Endodermal cell (in vitro differentiated cells): ENCODE results near the gene ASB1. TPM values are rescaled to one million over a fixed set of nuclear protein-coding genes. Genes with fewer than 3 reads are reported as not detected.

Experiments used
- DNase-seq: peaks from one replicate; pipeline ENCODE4 v3.0.0-alpha.2; 2017
- H3K27ac ChIP-seq: 2 replicates; pipeline ENCODE4 v1.5.1; 2013; ENCODE audit warnings: mild to moderate bottlenecking, low read depth, low read length, moderate library complexity
- H3K27me3 ChIP-seq: 2 replicates; pipeline ENCODE4 v1.6.1; 2013; ENCODE audit warnings: mild to moderate bottlenecking, low read length, moderate library complexity; ENCODE audit not compliant: insufficient read depth, control insufficient read depth, poor library complexity, severe bottlenecking
- H3K36me3 ChIP-seq: 2 replicates; pipeline ENCODE4 v1.7.0; 2013; ENCODE audit warnings: mild to moderate bottlenecking, low read length, moderate library complexity; ENCODE audit not compliant: control insufficient read depth, insufficient read depth
- H3K4me1 ChIP-seq: one replicate; pipeline ENCODE4 v1.7.0; 2013; ENCODE audit warnings: low read length; ENCODE audit not compliant: control insufficient read depth, insufficient read depth
- H3K4me3 ChIP-seq: 2 replicates; pipeline ENCODE4 v1.5.1; 2013; ENCODE audit warnings: mild to moderate bottlenecking, low read length, moderate library complexity
- H3K9ac ChIP-seq: 2 replicates; pipeline ENCODE4 v1.6.1; 2013; ENCODE audit warnings: mild to moderate bottlenecking, low read length, moderate library complexity; ENCODE audit not compliant: poor library complexity, severe bottlenecking; ENCODE audit errors: extremely low read depth
- H3K9me3 ChIP-seq: 2 replicates; pipeline ENCODE4 v1.6.1; 2013; ENCODE audit warnings: mild to moderate bottlenecking, low read length, moderate library complexity; ENCODE audit not compliant: control insufficient read depth
- H3K27ac Mint-ChIP-seq: 2 replicates; pipeline ENCODE4 v1.8.0; 2020; ENCODE audit warnings: mixed read lengths
- H3K27me3 Mint-ChIP-seq: 2 replicates; pipeline ENCODE4 v1.8.0; 2021; ENCODE audit warnings: mild to moderate bottlenecking, mixed read lengths; ENCODE audit not compliant: insufficient read depth
- H3K36me3 Mint-ChIP-seq: 2 replicates; pipeline ENCODE4 v1.8.0; 2020; ENCODE audit warnings: low read depth, mixed read lengths
- H3K4me1 Mint-ChIP-seq: 2 replicates; pipeline ENCODE4 v1.8.0; 2020; ENCODE audit warnings: mixed read lengths
- H3K4me3 Mint-ChIP-seq: 2 replicates; pipeline ENCODE4 v1.8.0; 2020; ENCODE audit warnings: mild to moderate bottlenecking, moderate library complexity, mixed read lengths
- H3K9me3 Mint-ChIP-seq: 2 replicates; pipeline ENCODE4 v1.8.0; 2020; ENCODE audit warnings: mild to moderate bottlenecking, mixed read lengths
- WGBS, 2 experiments: methylation state at CpG; one replicate each; pipeline versions ENCODE4 v1.1.5 to v1.1.7; 2013; ENCODE audit warnings: missing lambda C conversion rate in 2 of 2, mixed read lengths in 1 of 2; ENCODE audit not compliant: insufficient coverage in 1 of 2, insufficient read length in 1 of 2; 5-methylcytosine and 5-hydroxymethylcytosine counted together
- total RNA-seq, 2 donors: library from RNA; stranded (reverse); fragmentation: NEBNext Ultra II Directional in 1 of 2; extraction: Animal tissue kit (Norgen Biotek cat#: 25700) in 1 of 2; gene quantifications; 2 replicates in 1 of 2; 3 replicates in 1 of 2; pipeline ENCODE4 v1.2.1, GENCODE V29; 2021
- TF ChIP-seq, protein P1 (sequence below): fragments of 200-600 bp; sonication (generic); conservative IDR thresholded peaks from 2 replicates; pipeline ENCODE4 v1.5.0; 2021; ENCODE audit warnings: antibody characterized with exemption, mild to moderate bottlenecking

Gene ASB1
- total RNA-seq, 2 donors from 2014 or later, result 39.0 to 39.6 TPM

DNA sequence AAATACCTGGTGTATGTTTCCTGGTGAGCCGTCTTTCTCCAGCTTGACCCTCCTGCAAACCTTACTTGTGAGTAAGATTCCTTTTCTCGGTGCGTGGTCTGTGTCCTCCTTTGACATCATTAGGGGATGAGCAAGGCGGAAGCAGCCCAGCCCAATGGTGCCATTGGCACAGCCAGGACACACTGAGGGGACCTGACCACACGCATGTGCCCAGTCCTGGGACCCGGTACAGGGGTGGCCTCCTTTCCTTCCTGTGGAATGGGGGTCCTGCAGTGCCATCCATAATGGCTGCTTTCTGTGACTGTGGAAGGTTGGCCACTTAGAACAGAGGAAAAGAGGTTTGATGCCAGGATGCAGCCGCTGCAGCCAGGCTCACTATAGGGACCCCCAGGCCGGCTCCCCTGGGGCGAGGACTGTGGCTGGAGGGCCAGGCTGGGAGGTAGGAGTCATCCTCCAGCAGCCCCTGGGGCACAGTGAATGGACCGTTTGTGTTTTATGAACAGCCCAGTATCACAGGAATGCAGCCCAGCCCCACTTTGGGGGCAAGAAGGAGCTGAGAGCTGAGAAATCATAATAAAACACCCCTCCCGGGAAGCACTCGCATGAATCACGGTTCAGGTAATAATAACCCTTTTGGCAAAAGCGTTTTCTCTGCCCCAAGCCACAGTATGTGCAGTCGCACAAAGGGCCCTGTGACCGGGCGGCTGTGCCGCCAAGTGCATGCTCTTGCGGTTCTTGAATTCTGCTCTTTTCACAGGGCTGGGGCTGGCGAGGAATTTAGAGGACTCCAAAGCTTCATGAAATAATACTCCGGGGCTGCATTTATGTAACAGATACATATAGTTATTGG lies 73.2 kb downstream of the ASB1 start:
- H3K4me3 ChIP-seq, result no peak overlapping the region
- no peaks in the 10 kb centered on the region for H3K4me1 ChIP-seq
- 93 to 96% methylated on average over 7 to 21 of the region's 21 CpGs for WGBS, 2 experiments
- no peak overlapping the region for H3K27ac ChIP-seq
- Mint-ChIP-seq H3K9me3 (no peaks in the 10 kb centered on the region), H3K4me1 (no peaks in the 10 kb centered on the region), H3K27ac (no peak overlapping the region), H3K4me3 (no peak overlapping the region), H3K27me3 (no peaks in the 10 kb centered on the region), H3K36me3 (no peaks in the 10 kb centered on the region)
- TF ChIP-seq, protein P1, sequence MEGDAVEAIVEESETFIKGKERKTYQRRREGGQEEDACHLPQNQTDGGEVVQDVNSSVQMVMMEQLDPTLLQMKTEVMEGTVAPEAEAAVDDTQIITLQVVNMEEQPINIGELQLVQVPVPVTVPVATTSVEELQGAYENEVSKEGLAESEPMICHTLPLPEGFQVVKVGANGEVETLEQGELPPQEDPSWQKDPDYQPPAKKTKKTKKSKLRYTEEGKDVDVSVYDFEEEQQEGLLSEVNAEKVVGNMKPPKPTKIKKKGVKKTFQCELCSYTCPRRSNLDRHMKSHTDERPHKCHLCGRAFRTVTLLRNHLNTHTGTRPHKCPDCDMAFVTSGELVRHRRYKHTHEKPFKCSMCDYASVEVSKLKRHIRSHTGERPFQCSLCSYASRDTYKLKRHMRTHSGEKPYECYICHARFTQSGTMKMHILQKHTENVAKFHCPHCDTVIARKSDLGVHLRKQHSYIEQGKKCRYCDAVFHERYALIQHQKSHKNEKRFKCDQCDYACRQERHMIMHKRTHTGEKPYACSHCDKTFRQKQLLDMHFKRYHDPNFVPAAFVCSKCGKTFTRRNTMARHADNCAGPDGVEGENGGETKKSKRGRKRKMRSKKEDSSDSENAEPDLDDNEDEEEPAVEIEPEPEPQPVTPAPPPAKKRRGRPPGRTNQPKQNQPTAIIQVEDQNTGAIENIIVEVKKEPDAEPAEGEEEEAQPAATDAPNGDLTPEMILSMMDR, result no peak
- no peaks in the 10 kb centered on the region for H3K27me3 ChIP-seq
- H3K9me3 ChIP-seq, result no peaks in the 10 kb centered on the region
- no peak for DNase-seq
- no peak overlapping the region for H3K9ac ChIP-seq
- no peaks in the 10 kb centered on the region for H3K36me3 ChIP-seq

DNA sequence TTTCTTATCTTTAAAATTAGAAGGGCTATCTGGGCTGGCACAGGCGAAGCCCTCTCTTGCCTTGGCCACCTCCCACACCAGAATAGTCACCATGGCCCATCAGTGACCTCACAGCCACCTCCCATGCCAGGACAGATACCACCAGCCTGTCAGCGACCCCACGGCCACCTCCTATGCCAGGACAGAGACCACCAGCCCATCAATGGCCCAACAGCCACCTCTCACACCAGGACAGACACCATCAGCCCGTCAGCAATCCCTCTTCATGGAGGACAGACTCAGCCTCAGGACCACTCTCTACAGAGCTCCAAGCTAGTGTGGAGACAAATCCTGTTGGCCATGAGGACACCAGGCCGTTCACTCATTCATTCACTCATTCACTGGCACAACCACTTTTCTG lies 74.6 kb downstream of the ASB1 start:
- H3K27ac ChIP-seq, result no peak overlapping the region
- H3K9ac ChIP-seq, result no peak overlapping the region
- H3K36me3 ChIP-seq, result no peaks in the 10 kb centered on the region
- H3K9me3 ChIP-seq, result no peaks in the 10 kb centered on the region
- H3K27ac Mint-ChIP-seq, result no peak overlapping the region
- no peaks in the 10 kb centered on the region for H3K27me3 Mint-ChIP-seq
- WGBS, 2 experiments, result 84 to 89% methylated on average over 5 of the region's 5 CpGs
- no peaks in the 10 kb centered on the region for H3K36me3 Mint-ChIP-seq
- TF ChIP-seq, protein P1, result no peak
- H3K4me3 ChIP-seq, result no peak overlapping the region
- H3K4me1 ChIP-seq, result no peaks in the 10 kb centered on the region
- no peak overlapping the region for H3K4me3 Mint-ChIP-seq
- peaks cover 5% of the 10 kb centered on the region for H3K9me3 Mint-ChIP-seq
- H3K27me3 ChIP-seq, result no peaks in the 10 kb centered on the region
- H3K4me1 Mint-ChIP-seq, result no peaks in the 10 kb centered on the region
- no peak for DNase-seq

Other genes with a start within 250 kb of the ASB1 start
- 10 to 100 TPM; 40.9 to 46.4 TPM for gene ILKAP, start 223.2 kb upstream of the ASB1 start, total RNA-seq
- gene HES6, start 186.9 kb upstream of the ASB1 start, total RNA-seq, result 10 to 100 TPM; 17.8 to 26.3 TPM
- gene PER2, start 138.3 kb upstream of the ASB1 start, total RNA-seq, result 10 to 100 TPM in 1 of 2 donors, 1 to 10 TPM in 1; 9.7 to 13.5 TPM
- 10 to 100 TPM; 21.9 to 28.3 TPM for gene TRAF3IP1, start 106.4 kb upstream of the ASB1 start, total RNA-seq